GM21825 (cell line): Measurements from ENCODE around the gene MAP7D1.

Experiments used
- ATAC-seq: cut with Tn5 transposase; IDR thresholded peaks from one replicate; pipeline ENCODE4 v1.9.1; 2021; ENCODE audit warnings: mild to moderate bottlenecking, moderate library complexity; ENCODE audit not compliant: unreplicated experiment

The MAP7D1 gene

DNA sequence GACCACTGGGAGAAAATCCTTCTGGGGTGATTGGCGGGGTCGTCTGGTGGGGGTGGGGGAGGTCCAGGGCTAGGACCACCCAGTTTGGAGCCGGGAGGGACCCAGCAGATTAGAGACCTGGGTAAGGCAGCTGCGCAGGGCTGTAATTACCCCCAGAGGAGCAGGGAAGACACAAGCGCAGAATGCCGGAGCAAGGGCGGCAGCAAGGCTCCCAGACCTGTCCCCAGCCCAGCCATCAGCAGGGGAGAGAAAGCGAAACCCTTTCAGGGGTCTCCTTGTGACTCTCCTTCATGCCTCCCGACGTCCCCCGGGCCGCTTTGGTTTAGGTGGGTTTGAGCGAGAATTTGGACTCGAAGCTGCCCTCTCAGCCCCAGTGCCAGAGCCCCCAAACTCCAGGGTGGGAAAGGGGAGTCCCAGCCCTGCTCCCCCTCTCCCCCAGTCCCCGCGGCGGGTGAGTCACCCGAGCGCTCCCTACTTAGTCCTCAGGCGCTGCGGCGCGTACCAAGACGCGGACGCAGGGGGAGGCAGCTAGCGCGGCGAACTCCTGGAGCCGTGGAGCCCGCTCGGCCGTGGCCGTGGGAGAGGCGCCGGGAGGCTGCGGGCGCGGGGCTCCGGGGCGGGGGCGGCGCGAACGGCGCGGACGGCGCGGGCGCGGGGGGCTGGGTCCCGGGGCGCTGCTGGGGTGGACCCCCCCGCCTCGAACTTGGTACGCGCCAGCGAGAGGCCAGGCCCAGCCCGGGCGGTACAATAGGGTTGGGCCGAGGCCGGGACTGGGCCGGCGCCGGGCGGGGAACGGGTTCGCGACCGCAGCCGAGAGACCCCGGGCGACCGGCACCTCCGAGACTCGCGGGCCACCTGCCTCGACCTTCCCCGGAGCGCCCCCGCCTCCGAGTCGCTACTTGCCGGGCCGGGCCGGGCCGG is at the start of gene MAP7D1:
TSS of gene MAP7D1 (plus strand) at position 753 of the 921 bp plus-strand sequence. CDS start 258 bp downstream, outside the sequence.
- peak; percentile 47 for ATAC-seq

DNA sequence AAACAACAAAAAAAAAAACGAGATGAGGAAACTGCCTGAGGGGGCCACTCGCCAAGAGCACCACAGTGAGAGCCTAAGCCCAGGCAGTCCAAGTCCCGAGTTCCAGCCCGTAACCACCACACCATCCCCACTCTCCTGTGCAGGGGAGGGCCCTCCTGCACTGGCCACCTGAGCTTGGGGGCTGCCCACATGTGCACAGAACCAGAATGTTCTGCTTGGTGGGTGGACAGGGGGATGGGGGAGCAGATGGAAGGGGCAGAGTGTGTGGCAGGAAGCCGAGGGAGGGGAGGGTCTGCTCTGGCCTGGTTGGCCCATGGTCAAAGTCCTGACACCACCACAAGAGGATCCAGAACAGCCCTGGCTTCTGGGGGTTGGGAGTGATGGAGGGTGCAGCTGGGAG is 49.7 kb upstream of the MAP7D1 start:
- ATAC-seq = no peak

DNA sequence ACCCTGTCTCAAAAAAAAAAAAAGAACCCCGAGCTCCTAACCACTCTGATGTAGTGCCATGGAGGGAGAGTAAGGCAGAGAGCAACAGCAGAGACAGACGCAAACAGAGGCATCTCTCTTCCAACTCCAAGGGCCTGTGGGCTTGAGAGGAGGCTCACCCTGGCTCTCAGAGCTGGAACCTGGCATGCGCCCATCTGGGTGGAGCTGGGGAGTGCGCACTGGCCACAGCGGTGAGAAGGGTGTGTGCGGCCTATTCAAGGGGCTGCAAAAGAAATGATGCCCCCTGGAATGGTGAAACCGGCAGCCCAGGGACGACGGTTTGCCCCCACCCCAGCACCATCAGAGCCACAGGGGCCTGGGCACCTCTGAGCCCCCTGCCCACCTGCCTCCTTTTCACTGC is 48.6 kb upstream of the MAP7D1 start:
- ATAC-seq = no peak

- no peak for ATAC-seq
Measured at GRCh38 chr1:36108314-36108713, 47.6 kb upstream of the MAP7D1 start.

- ATAC-seq = no peak
Measured at GRCh38 chr1:36109041-36109679, 46.8 kb upstream of the MAP7D1 start.

GRCh38 chr1:36111151-36111550 is 44.8 kb upstream of the MAP7D1 start:
- ATAC-seq = no peak

- ATAC-seq = no peak
Measured at GRCh38 chr1:36112823-36113222, 43.1 kb upstream of the MAP7D1 start.

DNA sequence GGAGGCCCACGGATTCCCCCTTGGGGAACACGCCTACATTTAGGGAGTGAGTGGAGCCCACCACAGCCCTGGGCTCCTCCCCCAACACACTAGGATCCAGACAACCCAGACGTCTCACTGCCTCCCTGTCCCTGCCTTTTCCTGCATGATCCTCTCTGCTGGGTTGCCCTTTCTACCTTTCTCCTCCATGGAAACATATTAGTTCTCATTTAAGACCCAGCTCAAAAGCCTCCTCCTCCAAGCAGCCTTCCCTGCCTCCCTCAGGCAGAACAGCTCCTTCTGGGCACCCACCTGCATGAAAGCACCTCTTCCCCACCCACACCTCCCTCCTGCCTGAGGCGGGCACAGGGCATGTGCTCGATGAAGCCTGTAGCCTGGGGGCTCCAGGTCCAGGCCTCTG is 41.6 kb upstream of the MAP7D1 start:
- ATAC-seq = no peak

DNA sequence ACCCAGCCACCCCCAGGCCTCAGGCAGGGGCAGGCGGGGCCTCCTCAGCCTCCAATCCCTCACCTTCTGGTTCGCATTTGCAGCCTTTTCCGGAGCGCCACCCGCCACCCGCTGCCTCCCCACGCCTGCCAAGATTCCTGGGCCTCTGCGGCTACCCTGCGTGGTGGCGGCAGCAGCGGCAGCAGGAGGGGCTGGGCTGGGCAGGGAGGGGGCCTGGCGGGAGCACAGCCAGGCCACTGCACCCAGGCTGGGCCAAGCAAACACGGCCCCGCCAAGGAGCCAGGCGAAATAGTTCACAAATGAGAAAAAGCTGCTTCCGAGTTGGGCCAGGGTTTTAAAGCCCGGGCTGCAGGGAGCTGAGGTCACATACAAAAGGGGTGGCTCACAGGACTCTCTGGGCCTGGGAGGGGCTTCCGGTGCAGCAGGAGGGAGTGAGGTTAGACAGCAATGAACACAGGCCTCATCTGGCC is 40.7 kb upstream of the MAP7D1 start:
- no peak for ATAC-seq

- no peak for ATAC-seq
Measured at GRCh38 chr1:36115931-36116330, 40.0 kb upstream of the MAP7D1 start.

GRCh38 chr1:36116901-36117300 is 39.1 kb upstream of the MAP7D1 start:
- ATAC-seq = no peak

GRCh38 chr1:36118447-36119204 is 37.3 kb upstream of the MAP7D1 start:
- no peak for ATAC-seq

- no peak for ATAC-seq
Measured at GRCh38 chr1:36119456-36119855, 36.5 kb upstream of the MAP7D1 start.

- ATAC-seq = no peak
Measured at GRCh38 chr1:36122062-36123030, 33.6 kb upstream of the MAP7D1 start.

DNA sequence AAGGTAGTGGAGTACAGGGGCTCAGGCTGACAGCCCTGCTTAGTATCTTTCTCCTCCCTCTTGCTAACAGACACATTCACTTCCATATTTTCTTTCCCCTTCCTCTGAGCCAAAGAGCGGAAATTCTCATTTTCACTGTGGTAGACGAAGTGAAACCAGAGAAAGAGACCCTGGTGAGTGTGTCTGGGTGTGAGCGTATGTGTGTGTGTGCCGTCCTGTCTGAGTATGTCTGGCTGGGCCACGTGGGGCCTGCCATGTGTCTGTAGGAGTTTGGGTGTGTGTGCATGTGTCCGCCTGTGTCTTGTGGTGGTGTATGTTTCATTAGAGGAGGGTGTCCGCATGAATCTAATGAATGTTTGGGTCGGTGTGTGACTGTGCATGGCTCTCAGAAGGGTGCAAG is 32.6 kb upstream of the MAP7D1 start:
- ATAC-seq = no peak

DNA sequence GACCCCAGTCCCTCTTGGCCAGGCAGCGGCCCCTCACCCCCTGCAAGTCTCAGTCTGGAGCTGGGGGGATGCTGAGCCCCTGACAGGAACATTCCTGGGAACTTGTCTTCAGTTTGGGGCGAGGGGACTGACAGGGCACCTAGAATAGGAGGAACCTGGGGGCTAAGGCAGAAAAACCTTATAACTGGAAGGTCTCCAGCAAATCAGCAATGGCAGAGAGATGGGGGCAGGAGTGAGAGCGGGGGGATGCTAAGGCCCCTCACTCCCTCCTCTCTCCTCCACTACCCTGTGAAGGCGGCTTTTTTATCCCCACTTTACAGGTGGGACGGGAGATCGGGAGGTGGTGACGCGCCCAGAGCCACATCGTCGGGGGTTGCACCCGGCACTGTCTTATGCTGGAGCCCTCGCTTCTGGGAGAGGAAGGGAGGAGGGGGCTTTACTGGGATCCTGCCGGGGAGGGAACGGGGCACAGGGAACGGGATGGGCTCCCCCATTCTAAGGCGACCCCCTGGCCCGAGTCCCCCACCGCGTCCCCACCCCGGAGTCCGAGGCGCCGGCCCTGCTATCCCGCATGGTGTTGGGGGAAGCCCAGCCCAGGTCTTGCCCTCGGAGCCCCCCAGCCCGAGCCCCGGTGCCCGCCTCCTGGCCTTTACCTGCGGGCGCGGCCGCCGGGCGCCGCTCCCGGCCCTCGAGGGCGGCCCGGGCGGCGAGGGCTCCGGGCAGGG is 31.4 kb upstream of the MAP7D1 start:
- ATAC-seq = no peak

DNA sequence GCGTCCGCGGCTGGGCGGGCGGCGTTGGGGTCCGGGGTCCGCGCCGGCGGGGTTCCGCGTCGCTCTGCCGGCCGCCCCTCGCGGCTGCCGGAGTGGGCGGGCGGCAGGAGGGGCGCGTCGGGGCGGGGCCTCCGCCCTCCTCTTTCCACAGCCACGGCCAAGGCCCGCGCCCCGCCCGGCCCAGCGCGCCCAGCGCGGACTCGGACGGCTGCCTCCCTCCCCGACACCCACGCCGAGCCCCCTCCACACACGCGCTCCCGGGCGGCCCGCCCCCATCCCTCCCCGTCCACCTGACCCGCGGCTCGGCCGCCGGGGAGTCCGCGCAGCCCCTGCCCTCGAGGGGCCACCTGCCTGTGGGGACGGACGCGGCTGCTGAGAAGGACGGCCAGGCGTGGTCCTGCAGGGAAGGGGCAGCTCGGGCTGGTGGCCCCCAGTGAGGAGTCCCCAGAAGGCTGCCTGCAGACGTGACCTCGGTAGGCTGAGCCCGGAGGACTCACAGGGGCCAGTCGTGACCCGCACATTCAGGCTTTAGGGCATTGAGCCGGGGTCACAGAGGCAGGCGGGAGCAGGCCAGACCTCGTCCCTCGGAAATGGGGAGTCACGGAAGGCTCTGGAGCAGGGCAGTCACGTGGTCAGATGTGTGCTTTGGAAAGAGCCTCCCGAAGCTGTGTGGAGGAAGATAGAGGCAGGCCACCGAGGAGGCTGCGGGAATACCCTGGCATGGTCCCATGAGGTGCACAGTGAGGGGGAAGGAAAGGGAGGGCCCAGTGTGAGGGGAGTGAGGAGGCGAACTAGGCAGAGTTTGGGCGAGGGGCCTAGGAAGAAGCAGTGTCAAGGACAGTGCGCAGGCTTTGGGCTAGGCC is 30.6 kb upstream of the MAP7D1 start, which contains the start of gene COL8A2:
TSS of gene COL8A2 (minus strand) at position 94 of the 863 bp plus-strand sequence. CDS start 24,980 bp downstream, outside the sequence.
- no peak for ATAC-seq

DNA sequence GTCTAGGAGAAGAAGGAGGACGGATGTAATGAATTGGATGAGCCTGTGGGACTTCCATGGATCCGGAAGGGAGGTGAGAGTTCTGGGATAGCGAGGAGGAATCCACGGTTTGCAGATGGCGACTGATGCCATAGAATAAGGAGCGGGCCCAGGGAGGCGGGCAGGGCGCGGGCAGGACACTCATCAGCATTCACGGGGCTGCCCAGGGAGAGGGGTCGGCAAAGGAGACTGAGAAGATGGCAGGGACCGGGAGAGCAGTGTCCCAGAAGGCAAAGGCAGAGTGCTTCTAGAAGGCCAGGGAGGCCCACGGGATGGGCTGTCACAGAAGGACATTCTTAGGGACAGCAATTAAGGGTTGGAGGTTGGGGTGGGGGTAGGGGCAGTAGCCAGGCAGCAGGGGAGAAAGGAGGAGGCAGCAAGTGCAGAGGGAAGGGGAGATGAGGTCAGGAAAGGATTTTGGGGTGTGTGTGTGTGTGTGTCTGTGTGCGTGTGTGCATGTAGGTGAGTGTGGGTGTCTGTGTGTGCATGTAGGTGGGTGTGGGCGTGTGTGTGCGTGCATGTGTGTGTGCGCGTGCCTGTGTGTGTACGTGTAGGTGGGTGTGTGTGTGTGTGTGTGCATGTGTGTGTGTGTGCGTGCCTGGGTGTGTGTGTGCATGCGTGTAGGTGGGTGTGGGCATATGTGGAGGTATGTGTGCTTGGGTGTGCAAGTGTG is 29.8 kb upstream of the MAP7D1 start:
- ATAC-seq = no peak
